Germinal center (tissue), 1 donor: ENCODE data around the gene ANGEL1.

Experiments used
- DNase-seq: peaks from one replicate; pipeline ENCODE4 v3.0.0; 2012; ENCODE audit warnings: mixed read lengths, low spot score

The ANGEL1 gene

GRCh38 chr14:76812422-76813383, at the start of gene ANGEL1:
Gene ANGEL1, minus strand, starts transcription at chr14:76812882. Its CDS starts 55 bp downstream, at chr14:76812827.
- peak; percentile 95 for DNase-seq

- no peak for DNase-seq
Observed at GRCh38 chr14:76861574-76862255, 49.0 kb upstream of the ANGEL1 start.

- DNase-seq, result no peak
Observed at GRCh38 chr14:76856769-76857168, 44.1 kb upstream of the ANGEL1 start.

GRCh38 chr14:76855066-76855465, 42.4 kb upstream of the ANGEL1 start:
- no peak for DNase-seq

- no peak for DNase-seq
Observed at GRCh38 chr14:76848879-76849278, 36.2 kb upstream of the ANGEL1 start.

- DNase-seq, result no peak
Observed at GRCh38 chr14:76846331-76847047, 33.8 kb upstream of the ANGEL1 start.

- no peak for DNase-seq
Observed at GRCh38 chr14:76844223-76844622, 31.5 kb upstream of the ANGEL1 start.

GRCh38 chr14:76842414-76842813, 29.7 kb upstream of the ANGEL1 start:
- DNase-seq, result no peak

- DNase-seq, result no peak
Observed at GRCh38 chr14:76837524-76837923, 24.8 kb upstream of the ANGEL1 start.

GRCh38 chr14:76836029-76836630, 23.4 kb upstream of the ANGEL1 start:
- no peak for DNase-seq

GRCh38 chr14:76834241-76834661, 21.6 kb upstream of the ANGEL1 start:
- no peak for DNase-seq

GRCh38 chr14:76833011-76833410, 20.3 kb upstream of the ANGEL1 start:
- no peak for DNase-seq

GRCh38 chr14:76832503-76832988, 19.9 kb upstream of the ANGEL1 start:
- no peak for DNase-seq

- DNase-seq, result no peak
Observed at GRCh38 chr14:76830556-76830955, 17.9 kb upstream of the ANGEL1 start.

GRCh38 chr14:76829650-76830421, 17.2 kb upstream of the ANGEL1 start:
- no peak for DNase-seq

- no peak for DNase-seq
Observed at GRCh38 chr14:76829013-76829365, 16.3 kb upstream of the ANGEL1 start.

GRCh38 chr14:76828339-76829012, 15.8 kb upstream of the ANGEL1 start:
- no peak for DNase-seq

GRCh38 chr14:76827696-76828296, 15.1 kb upstream of the ANGEL1 start:
- DNase-seq, result no peak

GRCh38 chr14:76826122-76826521, 13.4 kb upstream of the ANGEL1 start, which contains the start of gene LRRC74A:
Gene LRRC74A, plus strand, starts transcription at chr14:76826408. Its CDS starts 290 bp downstream, at chr14:76826698.
- no peak for DNase-seq

GRCh38 chr14:76820700-76821099, 8.0 kb upstream of the ANGEL1 start:
- DNase-seq, result no peak
